OCI-LY1 (cell line): Measurements from ENCODE around the gene PSMA8.
A peak's percentile ranks its signal among the peaks of the same experiment; 100 is the strongest.

Source experiments
- H2AFZ ChIP-seq: fragments of 200-600 bp; sonication (generic), shearing (Covaris generic); 2 replicates; pipeline ENCODE4 v1.6.0; 2014; ENCODE audit warnings: antibody characterized with exemption, mild to moderate bottlenecking, low read length
- H3F3A ChIP-seq: fragments of 200-600 bp; sonication (generic), shearing (Covaris generic); 2 replicates; pipeline ENCODE4 v1.6.0; 2014; ENCODE audit warnings: mild to moderate bottlenecking, antibody characterized with exemption, low read length, moderate library complexity; ENCODE audit not compliant: insufficient read depth
- H3K27ac ChIP-seq: fragments of 200-600 bp; sonication (generic); 2 replicates; pipeline ENCODE4 v1.5.1; 2014; ENCODE audit warnings: low read length, mixed run types, mild to moderate bottlenecking, low read depth; ENCODE audit not compliant: poor library complexity, severe bottlenecking
- H3K27me3 ChIP-seq: fragments of 200-600 bp; sonication (generic); 2 replicates; pipeline ENCODE4 v1.6.0; 2014; ENCODE audit warnings: antibody characterized with exemption, mild to moderate bottlenecking, low read length, moderate library complexity; ENCODE audit not compliant: insufficient read depth
- H3K36me3 ChIP-seq: fragments of 200-600 bp; sonication (generic); 2 replicates; pipeline ENCODE4 v1.6.1; 2014; ENCODE audit warnings: mild to moderate bottlenecking, antibody characterized with exemption, low read length, moderate library complexity, mixed read lengths; ENCODE audit not compliant: insufficient read depth
- H3K4me1 ChIP-seq: fragments of 200-600 bp; sonication (generic); 2 replicates; pipeline ENCODE4 v1.5.1; 2014; ENCODE audit warnings: mild to moderate bottlenecking, low read length, moderate library complexity; ENCODE audit not compliant: insufficient read depth, severe bottlenecking
- H3K4me2 ChIP-seq: fragments of 200-600 bp; sonication (generic), shearing (Covaris generic); 2 replicates; pipeline ENCODE4 v1.6.1; 2014; ENCODE audit warnings: low read length
- H3K4me3 ChIP-seq: fragments of 200-600 bp; sonication (generic); 2 replicates; pipeline ENCODE4 v1.5.1; 2014; ENCODE audit warnings: low read length, low read depth, mild to moderate bottlenecking, mixed read lengths; ENCODE audit not compliant: poor library complexity, severe bottlenecking
- H3K79me2 ChIP-seq: fragments of 200-600 bp; shearing (Covaris generic); 2 replicates; pipeline ENCODE4 v1.6.1; 2016; ENCODE audit warnings: mixed run types, low read length, mixed read lengths; ENCODE audit not compliant: insufficient read depth
- H3K9ac ChIP-seq: fragments of 200-600 bp; sonication (generic), shearing (Covaris generic); 2 replicates; pipeline ENCODE4 v1.6.1; 2014; ENCODE audit warnings: mild to moderate bottlenecking, low read length, mixed read lengths
- H3K9me2 ChIP-seq: fragments of 200-600 bp; sonication (generic), shearing (Covaris generic); 2 replicates; pipeline ENCODE4 v1.6.1; 2014; ENCODE audit warnings: low read depth, mild to moderate bottlenecking, low read length, mixed read lengths
- H3K9me3 ChIP-seq: fragments of 200-600 bp; shearing (Covaris generic); 2 replicates; pipeline ENCODE4 v1.6.1; 2014; ENCODE audit warnings: low read length, mixed read lengths
- H4K20me1 ChIP-seq: fragments of 200-600 bp; sonication (generic), shearing (Covaris generic); 2 replicates; pipeline ENCODE4 v1.6.0; 2016; ENCODE audit warnings: mild to moderate bottlenecking, low read length; ENCODE audit not compliant: insufficient read depth
- EZH2 ChIP-seq: fragments of 200-600 bp; sonication (generic), shearing (Covaris generic); IDR thresholded peaks from 2 replicates; pipeline ENCODE4 v1.8.0; 2017; ENCODE audit warnings: borderline replicate concordance, mixed run types, mild to moderate bottlenecking, antibody characterized with exemption, low read length, moderate library complexity, mixed read lengths
- TF ChIP-seq, protein P1 (sequence below): fragments of 200-600 bp; sonication (generic), shearing (Covaris generic); IDR thresholded peaks from 2 replicates; pipeline ENCODE4 v1.5.1; 2017; ENCODE audit warnings: mild to moderate bottlenecking, antibody characterized with exemption, low read length, moderate library complexity, mixed read lengths

PSMA8 gene

DNA sequence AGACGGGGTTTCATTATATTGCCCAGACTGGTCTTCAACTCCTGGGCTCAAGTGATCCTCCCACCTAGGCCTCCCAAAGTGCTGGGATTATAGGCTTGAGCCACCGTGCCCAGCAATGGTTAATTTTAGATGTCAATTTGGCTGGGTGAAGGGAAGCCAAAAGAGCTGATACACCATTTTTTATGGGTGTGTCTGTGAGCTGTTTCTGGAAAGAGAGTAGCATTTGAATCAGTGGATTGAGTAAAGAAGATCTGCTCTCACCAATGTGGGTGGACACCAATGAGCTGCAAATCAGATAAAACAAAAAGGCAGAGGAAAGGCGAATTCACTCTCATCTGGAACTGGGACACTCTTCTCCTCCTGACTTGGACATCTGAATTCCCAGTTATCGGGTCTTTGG lies 76.5 kb downstream of the PSMA8 start:
- TF ChIP-seq EZH2, result no peak
- TF ChIP-seq, protein P1, sequence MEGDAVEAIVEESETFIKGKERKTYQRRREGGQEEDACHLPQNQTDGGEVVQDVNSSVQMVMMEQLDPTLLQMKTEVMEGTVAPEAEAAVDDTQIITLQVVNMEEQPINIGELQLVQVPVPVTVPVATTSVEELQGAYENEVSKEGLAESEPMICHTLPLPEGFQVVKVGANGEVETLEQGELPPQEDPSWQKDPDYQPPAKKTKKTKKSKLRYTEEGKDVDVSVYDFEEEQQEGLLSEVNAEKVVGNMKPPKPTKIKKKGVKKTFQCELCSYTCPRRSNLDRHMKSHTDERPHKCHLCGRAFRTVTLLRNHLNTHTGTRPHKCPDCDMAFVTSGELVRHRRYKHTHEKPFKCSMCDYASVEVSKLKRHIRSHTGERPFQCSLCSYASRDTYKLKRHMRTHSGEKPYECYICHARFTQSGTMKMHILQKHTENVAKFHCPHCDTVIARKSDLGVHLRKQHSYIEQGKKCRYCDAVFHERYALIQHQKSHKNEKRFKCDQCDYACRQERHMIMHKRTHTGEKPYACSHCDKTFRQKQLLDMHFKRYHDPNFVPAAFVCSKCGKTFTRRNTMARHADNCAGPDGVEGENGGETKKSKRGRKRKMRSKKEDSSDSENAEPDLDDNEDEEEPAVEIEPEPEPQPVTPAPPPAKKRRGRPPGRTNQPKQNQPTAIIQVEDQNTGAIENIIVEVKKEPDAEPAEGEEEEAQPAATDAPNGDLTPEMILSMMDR, result no peak
- no peaks in the 10 kb centered on the region for H4K20me1 ChIP-seq
- peaks cover 3% of the 10 kb centered on the region for H3K4me1 ChIP-seq
- no peaks in the 10 kb centered on the region for H3F3A ChIP-seq
- H2AFZ ChIP-seq, result no peak overlapping the region
- H3K27ac ChIP-seq, result no peak overlapping the region
- H3K9me2 ChIP-seq, result no peaks in the 10 kb centered on the region
- H3K79me2 ChIP-seq, result no peaks in the 10 kb centered on the region
- H3K4me3 ChIP-seq, result no peak overlapping the region
- no peak overlapping the region for H3K9ac ChIP-seq
- no peaks in the 10 kb centered on the region for H3K36me3 ChIP-seq
- no peaks in the 10 kb centered on the region for H3K9me3 ChIP-seq
- no peaks in the 10 kb centered on the region for H3K27me3 ChIP-seq
- H3K4me2 ChIP-seq, result no peak overlapping the region

GRCh38 chr18:26215247-26215970 lies 81.7 kb downstream of the PSMA8 start:
- Histone ChIP-seq H3K36me3 (no peaks in the 10 kb centered on the region), H3K27me3 (no peaks in the 10 kb centered on the region), H3K9ac (peak overlapping the region; percentile 32; the same call in 1 of the 2 replicates), H3F3A (no peaks in the 10 kb centered on the region), H3K9me2 (no peaks in the 10 kb centered on the region), H3K27ac (peak overlapping the region; percentile 43), H4K20me1 (no peaks in the 10 kb centered on the region), H3K79me2 (no peaks in the 10 kb centered on the region), H3K4me3 (peak overlapping the region; percentile 38), H2AFZ (peak overlapping the region; percentile 87; the same call in 1 of the 2 replicates), H3K4me1 (peaks cover 19% of the 10 kb centered on the region), H3K4me2 (peak overlapping the region; percentile 54), H3K9me3 (no peaks in the 10 kb centered on the region)
- TF ChIP-seq, protein P1, result no peak
- no peak for TF ChIP-seq EZH2

DNA sequence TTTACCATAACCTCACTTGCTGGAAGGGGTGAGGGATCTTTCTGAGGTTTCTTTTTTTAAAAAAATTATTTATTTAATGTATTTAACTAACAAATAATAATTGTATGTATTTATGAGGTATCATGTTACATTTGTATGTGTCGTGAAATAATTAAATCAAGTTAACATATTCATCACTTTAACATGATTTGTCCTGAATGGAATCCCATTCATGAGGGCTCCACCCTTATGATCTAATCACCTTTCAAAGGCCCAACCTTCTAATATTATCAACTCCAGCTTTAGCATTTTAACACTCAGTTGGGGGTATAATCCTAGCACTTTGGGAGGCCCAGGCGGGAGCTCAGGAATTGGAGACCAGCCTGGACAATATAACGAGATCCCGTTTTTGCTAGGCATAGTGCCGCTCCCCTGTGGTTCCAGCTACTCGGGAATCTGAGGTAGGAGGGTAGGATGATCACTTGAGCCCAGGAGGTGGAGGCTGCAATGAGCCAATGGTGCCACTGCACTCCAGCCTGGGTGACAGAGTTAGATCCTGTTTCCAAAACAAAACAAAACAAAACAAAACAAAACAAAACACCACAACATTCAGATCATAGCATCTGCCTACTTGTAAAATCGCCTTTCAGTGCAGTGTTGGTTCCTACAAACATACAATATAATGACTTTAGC lies 91.5 kb downstream of the PSMA8 start:
- Histone ChIP-seq H3K4me2 (peak overlapping the region; percentile 97; the same call in 1 of the 2 replicates), H4K20me1 (no peaks in the 10 kb centered on the region), H3F3A (no peaks in the 10 kb centered on the region), H3K4me1 (peaks cover 26% of the 10 kb centered on the region), H3K36me3 (peaks cover 2% of the 10 kb centered on the region; the same call in 1 of the 2 replicates), H3K79me2 (peaks cover 31% of the 10 kb centered on the region), H3K9me2 (no peaks in the 10 kb centered on the region), H3K27ac (no peak overlapping the region), H3K4me3 (no peak overlapping the region), H3K9ac (no peak overlapping the region), H2AFZ (no peak overlapping the region; the same call in 1 of the 2 replicates), H3K27me3 (no peaks in the 10 kb centered on the region), H3K9me3 (no peaks in the 10 kb centered on the region)
- TF ChIP-seq EZH2, result no peak
- TF ChIP-seq, protein P1, result no peak
